Trophoblast cell (in vitro differentiated cells and primary cell): ENCODE measurements around the gene SLC9A2.

Experiments
- DNase-seq, 2 donors: peaks; one replicate each; pipeline ENCODE4 v3.0.0-alpha.2; 2016
- H2AFZ ChIP-seq: 2 replicates; pipeline ENCODE4 v1.6.1; 2013; ENCODE audit warnings: low read length, moderate library complexity, mild to moderate bottlenecking; ENCODE audit not compliant: insufficient read depth, poor library complexity
- H2AK5ac ChIP-seq: 2 replicates; pipeline ENCODE4 v1.6.1; 2013; ENCODE audit warnings: mild to moderate bottlenecking, low read length
- H2BK120ac ChIP-seq: 2 replicates; pipeline ENCODE4 v1.6.1; 2013; ENCODE audit warnings: low read length, mild to moderate bottlenecking, moderate library complexity; ENCODE audit not compliant: insufficient read depth, poor library complexity
- H2BK12ac ChIP-seq: 2 replicates; pipeline ENCODE4 v1.6.1; 2013; ENCODE audit warnings: mild to moderate bottlenecking, low read length, moderate library complexity
- H2BK5ac ChIP-seq: 2 replicates; pipeline ENCODE4 v1.6.1; 2013; ENCODE audit warnings: low read length, low read depth, moderate library complexity, mild to moderate bottlenecking; ENCODE audit not compliant: poor library complexity
- H3K14ac ChIP-seq: 2 replicates; pipeline ENCODE4 v1.6.1; 2013; ENCODE audit warnings: mild to moderate bottlenecking, low read length
- H3K18ac ChIP-seq: 2 replicates; pipeline ENCODE4 v1.6.1; 2013; ENCODE audit warnings: mild to moderate bottlenecking, low read length
- H3K23ac ChIP-seq: 2 replicates; pipeline ENCODE4 v1.6.1; 2013; ENCODE audit warnings: low read length
- H3K27ac ChIP-seq: 2 replicates; pipeline ENCODE4 v1.5.1; 2013; ENCODE audit warnings: low read depth, mild to moderate bottlenecking, inconsistent platforms, low read length, moderate library complexity
- H3K27me3 ChIP-seq: 2 replicates; pipeline ENCODE4 v1.6.1; 2013; ENCODE audit warnings: inconsistent platforms, mild to moderate bottlenecking, low read length, moderate library complexity; ENCODE audit not compliant: insufficient read depth
- H3K36me3 ChIP-seq, 2 experiments: 1 replicate in 1 of 2; 2 replicates in 1 of 2; pipeline ENCODE4 v1.6.1; 2013; ENCODE audit warnings: low read length in 2 of 2, mild to moderate bottlenecking in 2 of 2, moderate library complexity in 1 of 2; ENCODE audit not compliant: insufficient read depth in 2 of 2, control insufficient read depth in 1 of 2
- H3K4ac ChIP-seq: 2 replicates; pipeline ENCODE4 v1.6.1; 2013; ENCODE audit warnings: low read depth, mild to moderate bottlenecking, low read length, moderate library complexity
- H3K4me1 ChIP-seq, 2 experiments: 1 replicate in 1 of 2; 2 replicates in 1 of 2; pipeline ENCODE4 v1.6.1; 2013; ENCODE audit warnings: low read length in 2 of 2, mild to moderate bottlenecking in 2 of 2, moderate library complexity in 1 of 2; ENCODE audit not compliant: insufficient read depth in 2 of 2, control insufficient read depth in 1 of 2
- H3K4me2 ChIP-seq: 2 replicates; pipeline ENCODE4 v1.6.1; 2013; ENCODE audit warnings: inconsistent platforms, mild to moderate bottlenecking, low read length, moderate library complexity
- H3K4me3 ChIP-seq: 2 replicates; pipeline ENCODE4 v1.5.1; 2013; ENCODE audit warnings: mild to moderate bottlenecking, low read depth, low read length, inconsistent platforms
- H3K79me1 ChIP-seq: one replicate; pipeline ENCODE4 v1.6.1; 2013; ENCODE audit warnings: low read length
- H3K79me2 ChIP-seq: 2 replicates; pipeline ENCODE4 v1.6.1; 2013; ENCODE audit warnings: low read length, mild to moderate bottlenecking; ENCODE audit not compliant: control insufficient read depth, insufficient read depth, poor library complexity
- H3K9ac ChIP-seq: 2 replicates; pipeline ENCODE4 v1.6.1; 2013; ENCODE audit warnings: mild to moderate bottlenecking, low read length
- H3K9me3 ChIP-seq: 2 replicates; pipeline ENCODE4 v1.6.1; 2013; ENCODE audit warnings: low read depth, mild to moderate bottlenecking, control low read depth, inconsistent platforms, low read length; ENCODE audit not compliant: insufficient read depth
- H4K12ac ChIP-seq: 2 replicates; pipeline ENCODE4 v1.6.1; 2013; ENCODE audit warnings: low read depth, mild to moderate bottlenecking, low read length, moderate library complexity
- H4K8ac ChIP-seq: 2 replicates; pipeline ENCODE4 v1.6.1; 2013; ENCODE audit warnings: low read depth, mild to moderate bottlenecking, low read length, moderate library complexity
- H4K91ac ChIP-seq: one replicate; pipeline ENCODE4 v1.6.1; 2013; ENCODE audit warnings: low read depth, mild to moderate bottlenecking, low read length, moderate library complexity
- WGBS: extraction: QIAGEN DNeasy Blood & Tissue Kit; methylation state at CpG from one replicate; pipeline ENCODE4 v1.1.7; 2013; ENCODE audit warnings: missing lambda C conversion rate; ENCODE audit not compliant: insufficient read length, insufficient coverage; ENCODE audit errors: extremely low coverage; 5-methylcytosine and 5-hydroxymethylcytosine counted together

SLC9A2 gene

GRCh38 chr2:102637358-102637757, 18.0 kb downstream of the SLC9A2 start:
- WGBS, result no CpG with 5 or more reads among the region's 4 CpGs
- no peak overlapping the region for H2AFZ ChIP-seq

GRCh38 chr2:102639429-102639828, 20.1 kb downstream of the SLC9A2 start:
- Histone ChIP-seq H2AK5ac (no peak overlapping the region), H4K8ac (no peak overlapping the region), H3K36me3 (no peaks in the 10 kb centered on the region), H3K79me1 (no peaks in the 10 kb centered on the region), H3K27ac (no peak overlapping the region), H3K79me2 (no peaks in the 10 kb centered on the region), H4K12ac (no peak overlapping the region), H2BK12ac (no peak overlapping the region), H2BK120ac (no peak overlapping the region), H3K23ac (no peak overlapping the region), H2BK5ac (no peak overlapping the region), H4K91ac (no peak overlapping the region), H3K18ac (no peak overlapping the region), H2AFZ (no peak overlapping the region), H3K9me3 (no peaks in the 10 kb centered on the region), H3K4me3 (no peak overlapping the region), H3K4me1 (no peaks in the 10 kb centered on the region), H3K14ac (no peak overlapping the region), H3K9ac (no peak overlapping the region), H3K4ac (no peak overlapping the region), H3K27me3 (no peaks in the 10 kb centered on the region), H3K4me2 (no peak overlapping the region)
- DNase-seq, result no peak
- WGBS, result no CpG with 5 or more reads among the region's 2 CpGs

More at GRCh38 chr2:102637358-102637757, 18.0 kb downstream of the SLC9A2 start:
- Histone ChIP-seq H2BK120ac (no peak overlapping the region), H3K4me2 (no peak overlapping the region), H3K27me3 (no peaks in the 10 kb centered on the region), H2BK12ac (no peak overlapping the region), H4K12ac (no peak overlapping the region), H3K4me1 (no peaks in the 10 kb centered on the region), H3K9ac (no peak overlapping the region), H4K8ac (no peak overlapping the region), H3K4ac (no peak overlapping the region), H3K79me2 (no peaks in the 10 kb centered on the region), H3K4me3 (no peak overlapping the region), H3K79me1 (no peaks in the 10 kb centered on the region), H2AK5ac (no peak overlapping the region), H3K27ac (no peak overlapping the region), H3K14ac (no peak overlapping the region), H3K36me3 (no peaks in the 10 kb centered on the region), H3K18ac (no peak overlapping the region), H2BK5ac (no peak overlapping the region), H3K23ac (no peak overlapping the region), H3K9me3 (no peaks in the 10 kb centered on the region), H4K91ac (no peak overlapping the region)
- DNase-seq, result no peak

GRCh38 chr2:102652126-102652525, 32.8 kb downstream of the SLC9A2 start:
- no peaks in the 10 kb centered on the region for H3K79me1 ChIP-seq
- H4K12ac ChIP-seq, result no peak overlapping the region
- H2BK120ac ChIP-seq, result no peak overlapping the region
- no peak overlapping the region for H2AK5ac ChIP-seq
- no peak overlapping the region for H3K4me3 ChIP-seq
- H3K4me2 ChIP-seq, result no peak overlapping the region
- no peak for DNase-seq
- H3K4me1 ChIP-seq, result no peaks in the 10 kb centered on the region
- H4K91ac ChIP-seq, result no peak overlapping the region
- WGBS, result no CpG with 5 or more reads among the region's 2 CpGs
- H3K4ac ChIP-seq, result no peak overlapping the region
- H3K27me3 ChIP-seq, result no peaks in the 10 kb centered on the region
- no peak overlapping the region for H3K27ac ChIP-seq
- no peaks in the 10 kb centered on the region for H3K79me2 ChIP-seq
- H3K14ac ChIP-seq, result no peak overlapping the region
- no peak overlapping the region for H2AFZ ChIP-seq
- H3K9me3 ChIP-seq, result no peaks in the 10 kb centered on the region
- no peak overlapping the region for H2BK5ac ChIP-seq
- H3K9ac ChIP-seq, result peak overlapping the region; percentile 34
- H3K18ac ChIP-seq, result no peak overlapping the region
- H4K8ac ChIP-seq, result no peak overlapping the region
- no peak overlapping the region for H2BK12ac ChIP-seq
- H3K23ac ChIP-seq, result no peak overlapping the region
- no peaks in the 10 kb centered on the region for H3K36me3 ChIP-seq

GRCh38 chr2:102657770-102658169, 38.4 kb downstream of the SLC9A2 start:
- H2AFZ ChIP-seq, result no peak overlapping the region
- H3K4me3 ChIP-seq, result no peak overlapping the region
- no peaks in the 10 kb centered on the region for H3K4me1 ChIP-seq
- H3K79me1 ChIP-seq, result no peaks in the 10 kb centered on the region
- H2AK5ac ChIP-seq, result no peak overlapping the region
- H3K14ac ChIP-seq, result no peak overlapping the region
- DNase-seq, result no peak
- H3K18ac ChIP-seq, result no peak overlapping the region
- no peak overlapping the region for H4K91ac ChIP-seq
- no peak overlapping the region for H2BK5ac ChIP-seq
- no peaks in the 10 kb centered on the region for H3K27me3 ChIP-seq
- no peak overlapping the region for H2BK12ac ChIP-seq
- no peak overlapping the region for H4K12ac ChIP-seq
- H3K9me3 ChIP-seq, result no peaks in the 10 kb centered on the region
- no peak overlapping the region for H3K4me2 ChIP-seq
- H3K23ac ChIP-seq, result no peak overlapping the region
- H3K4ac ChIP-seq, result no peak overlapping the region
- H3K79me2 ChIP-seq, result no peaks in the 10 kb centered on the region
- no peak overlapping the region for H4K8ac ChIP-seq
- no CpG with 5 or more reads among the region's 7 CpGs for WGBS
- H3K27ac ChIP-seq, result no peak overlapping the region
- no peaks in the 10 kb centered on the region for H3K36me3 ChIP-seq
- no peak overlapping the region for H3K9ac ChIP-seq
- no peak overlapping the region for H2BK120ac ChIP-seq
